ENCODE measurements around the gene DCX. TPM values are rescaled to one million over a fixed set of nuclear protein-coding genes. Genes with fewer than 3 reads are reported as not detected.
"Not testable (repeated sequence)": the region's sequence is repeated elsewhere in the genome, so short reads cannot be mapped to it uniquely, and the experiment has no call there.

DCX gene
- total and polyA plus RNA-seq, 2 donors (not counting 1 experiment from before 2014, with no cell fraction given), result not detected

GRCh38 chrX:111349101-111349500 is 62.9 kb downstream of the DCX start:
- Histone ChIP-seq H3K27me3 (ENCODE audit: control insufficient read depth, insufficient read depth, low read length) (no peaks in the 10 kb centered on the region), H3K9ac (ENCODE audit: insufficient read depth, low read length) (no peak overlapping the region), H3K79me2 (ENCODE audit: control insufficient read depth, insufficient read depth, low read length) (no peaks in the 10 kb centered on the region), H4K20me1 (ENCODE audit: control insufficient read depth, extremely low read depth, insufficient read depth, low read length) (no peaks in the 10 kb centered on the region), H3K27ac (ENCODE audit: insufficient read depth, low read length) (no peak overlapping the region), H3K9me3 (ENCODE audit: control insufficient read depth, insufficient read depth, low read depth, low read length) (no peaks in the 10 kb centered on the region), H3K36me3 (ENCODE audit: control insufficient read depth, insufficient read depth, low read length) (no peaks in the 10 kb centered on the region), H2AFZ (ENCODE audit: low read length) (no peak overlapping the region), H3K4me3 (replicated peaks in 1 of 4; ENCODE audit: control extremely low read depth in 1 of 4, insufficient read depth in 1 of 4, low read depth in 3 of 4, low read length in 4 of 4) (no peak overlapping the region), H3K4me2 (ENCODE audit: extremely low read depth, insufficient read depth, low read length) (no peak overlapping the region), H3K4me1 (ENCODE audit: control insufficient read depth, extremely low read depth, insufficient read depth, low read length) (no peaks in the 10 kb centered on the region)
- TF ChIP-seq EZH2 (IDR thresholded peaks at IDR 0.05; ENCODE audit: low read length, missing control alignments), result no peak
- no peak for TF ChIP-seq CTCF (conservative IDR thresholded peaks at IDR 0.05 in 1 of 2, IDR thresholded peaks at IDR 0.05 in 1 of 2; ENCODE audit: low read depth in 1 of 2, low read length in 2 of 2)
- no peak for DNase-seq (ENCODE audit: low read depth in 2 of 2)

- Histone ChIP-seq H3K27ac (ENCODE audit: insufficient read depth, low read length) (no peak overlapping the region), H2AFZ (ENCODE audit: low read length) (no peak overlapping the region), H3K4me1 (ENCODE audit: control insufficient read depth, extremely low read depth, insufficient read depth, low read length) (no peaks in the 10 kb centered on the region), H3K9ac (ENCODE audit: insufficient read depth, low read length) (no peak overlapping the region), H4K20me1 (ENCODE audit: control insufficient read depth, extremely low read depth, insufficient read depth, low read length) (no peaks in the 10 kb centered on the region), H3K9me3 (ENCODE audit: control insufficient read depth, insufficient read depth, low read depth, low read length) (no peaks in the 10 kb centered on the region), H3K36me3 (ENCODE audit: control insufficient read depth, insufficient read depth, low read length) (no peaks in the 10 kb centered on the region), H3K79me2 (ENCODE audit: control insufficient read depth, insufficient read depth, low read length) (no peaks in the 10 kb centered on the region), H3K27me3 (ENCODE audit: control insufficient read depth, insufficient read depth, low read length) (no peaks in the 10 kb centered on the region), H3K4me2 (ENCODE audit: extremely low read depth, insufficient read depth, low read length) (no peak overlapping the region), H3K4me3 (replicated peaks in 1 of 4; ENCODE audit: control extremely low read depth in 1 of 4, insufficient read depth in 1 of 4, low read depth in 3 of 4, low read length in 4 of 4) (no peak overlapping the region)
- TF ChIP-seq CTCF (conservative IDR thresholded peaks at IDR 0.05 in 1 of 2, IDR thresholded peaks at IDR 0.05 in 1 of 2; ENCODE audit: low read depth in 1 of 2, low read length in 2 of 2) (no peak), EZH2 (IDR thresholded peaks at IDR 0.05; ENCODE audit: low read length, missing control alignments) (no peak)
- no peak for DNase-seq (ENCODE audit: low read depth in 2 of 2)
These were observed 63.6 kb downstream of the DCX start for GRCh38 chrX:111348429-111348828.

GRCh38 chrX:111346150-111346549 is 65.8 kb downstream of the DCX start:
- H3K79me2 ChIP-seq (ENCODE audit: control insufficient read depth, insufficient read depth, low read length); H4K20me1 ChIP-seq (ENCODE audit: control insufficient read depth, extremely low read depth, insufficient read depth, low read length); H3K27me3 ChIP-seq (ENCODE audit: control insufficient read depth, insufficient read depth, low read length); H3K4me2 ChIP-seq (ENCODE audit: extremely low read depth, insufficient read depth, low read length); H3K36me3 ChIP-seq (ENCODE audit: control insufficient read depth, insufficient read depth, low read length); H3K27ac ChIP-seq (ENCODE audit: insufficient read depth, low read length); H3K9ac ChIP-seq (ENCODE audit: insufficient read depth, low read length); H3K4me3 ChIP-seq (replicated peaks in 1 of 4; ENCODE audit: control extremely low read depth in 1 of 4, insufficient read depth in 1 of 4, low read depth in 3 of 4, low read length in 4 of 4); DNase-seq (ENCODE audit: low read depth in 2 of 2); H3K4me1 ChIP-seq (ENCODE audit: control insufficient read depth, extremely low read depth, insufficient read depth, low read length); H3K9me3 ChIP-seq (ENCODE audit: control insufficient read depth, insufficient read depth, low read depth, low read length); H2AFZ ChIP-seq (ENCODE audit: low read length): not testable (repeated sequence)
